Prostate gland (tissue), 2 donors: Measurements from ENCODE around the gene C1QL2.

Source experiments
- POLR2A ChIP-seq: fragments of 450-650 bp; IDR thresholded peaks from one replicate; pipeline ENCODE4 v1.6.1; 2016; ENCODE audit warnings: antibody characterized with exemption, mild to moderate bottlenecking
- TF ChIP-seq, protein P1 (sequence below), 4 experiments: fragments of 200-600 bp in 2 of 4; fragments of 450-650 bp in 2 of 4; sonication (generic) in 2 of 4; IDR thresholded peaks; 1 replicate in 3 of 4; 2 replicates in 1 of 4; pipeline ENCODE4 v1.5.1; 2016 to 2019; ENCODE audit warnings: antibody characterized with exemption in 4 of 4, mild to moderate bottlenecking in 2 of 4, moderate library complexity in 2 of 4

DNA sequence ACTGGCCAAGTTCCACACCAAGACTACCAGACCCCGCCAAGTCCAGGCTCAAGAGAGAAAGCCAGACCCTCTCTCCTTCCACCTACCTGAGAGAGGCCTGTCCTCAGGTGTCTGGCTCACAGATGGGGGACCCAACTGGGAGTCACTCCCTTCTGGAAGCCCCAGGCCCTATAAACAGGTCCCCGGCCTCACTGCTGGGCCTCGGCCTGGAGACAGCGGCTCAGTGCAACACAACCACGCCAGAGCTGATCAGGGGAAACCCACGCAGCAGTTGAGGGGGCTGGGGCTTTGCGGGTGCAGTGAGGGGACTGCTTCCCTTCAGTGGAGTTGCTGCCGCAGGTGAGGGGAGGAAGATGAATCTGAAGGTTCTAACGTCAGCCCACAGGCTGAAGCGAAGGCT is 22.8 kb upstream of the C1QL2 start:
- TF ChIP-seq, protein P1, sequence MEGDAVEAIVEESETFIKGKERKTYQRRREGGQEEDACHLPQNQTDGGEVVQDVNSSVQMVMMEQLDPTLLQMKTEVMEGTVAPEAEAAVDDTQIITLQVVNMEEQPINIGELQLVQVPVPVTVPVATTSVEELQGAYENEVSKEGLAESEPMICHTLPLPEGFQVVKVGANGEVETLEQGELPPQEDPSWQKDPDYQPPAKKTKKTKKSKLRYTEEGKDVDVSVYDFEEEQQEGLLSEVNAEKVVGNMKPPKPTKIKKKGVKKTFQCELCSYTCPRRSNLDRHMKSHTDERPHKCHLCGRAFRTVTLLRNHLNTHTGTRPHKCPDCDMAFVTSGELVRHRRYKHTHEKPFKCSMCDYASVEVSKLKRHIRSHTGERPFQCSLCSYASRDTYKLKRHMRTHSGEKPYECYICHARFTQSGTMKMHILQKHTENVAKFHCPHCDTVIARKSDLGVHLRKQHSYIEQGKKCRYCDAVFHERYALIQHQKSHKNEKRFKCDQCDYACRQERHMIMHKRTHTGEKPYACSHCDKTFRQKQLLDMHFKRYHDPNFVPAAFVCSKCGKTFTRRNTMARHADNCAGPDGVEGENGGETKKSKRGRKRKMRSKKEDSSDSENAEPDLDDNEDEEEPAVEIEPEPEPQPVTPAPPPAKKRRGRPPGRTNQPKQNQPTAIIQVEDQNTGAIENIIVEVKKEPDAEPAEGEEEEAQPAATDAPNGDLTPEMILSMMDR (IDR thresholded peaks at IDR 0.05), result no peak
- no peak for TF ChIP-seq POLR2A
